Measurements from ENCODE around the gene FGF4.
"Not testable (repeated sequence)": the region's sequence is repeated elsewhere in the genome, so short reads cannot be mapped to it uniquely, and the experiment has no call there.

DNA sequence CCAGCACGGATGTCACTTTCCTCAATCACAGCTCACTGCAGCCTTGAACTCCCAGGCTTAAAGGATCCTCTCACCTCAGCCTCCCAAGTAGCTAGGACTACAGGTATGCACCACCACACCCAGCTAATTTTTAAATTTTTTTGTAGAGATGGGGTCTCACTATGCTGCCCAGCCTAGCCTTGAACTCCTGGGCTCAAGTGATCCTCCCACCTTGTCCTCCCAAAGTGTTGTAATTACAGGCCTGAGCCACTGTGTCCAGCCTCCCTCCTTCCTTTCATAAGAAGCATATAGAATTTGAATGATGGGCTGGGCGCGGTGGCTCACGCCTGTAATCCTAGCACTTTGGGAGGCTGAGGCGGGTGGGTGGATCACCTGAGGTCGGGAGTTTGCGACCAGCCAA is 10.2 kb downstream of the FGF4 start:
- TF ChIP-seq, protein P1, sequence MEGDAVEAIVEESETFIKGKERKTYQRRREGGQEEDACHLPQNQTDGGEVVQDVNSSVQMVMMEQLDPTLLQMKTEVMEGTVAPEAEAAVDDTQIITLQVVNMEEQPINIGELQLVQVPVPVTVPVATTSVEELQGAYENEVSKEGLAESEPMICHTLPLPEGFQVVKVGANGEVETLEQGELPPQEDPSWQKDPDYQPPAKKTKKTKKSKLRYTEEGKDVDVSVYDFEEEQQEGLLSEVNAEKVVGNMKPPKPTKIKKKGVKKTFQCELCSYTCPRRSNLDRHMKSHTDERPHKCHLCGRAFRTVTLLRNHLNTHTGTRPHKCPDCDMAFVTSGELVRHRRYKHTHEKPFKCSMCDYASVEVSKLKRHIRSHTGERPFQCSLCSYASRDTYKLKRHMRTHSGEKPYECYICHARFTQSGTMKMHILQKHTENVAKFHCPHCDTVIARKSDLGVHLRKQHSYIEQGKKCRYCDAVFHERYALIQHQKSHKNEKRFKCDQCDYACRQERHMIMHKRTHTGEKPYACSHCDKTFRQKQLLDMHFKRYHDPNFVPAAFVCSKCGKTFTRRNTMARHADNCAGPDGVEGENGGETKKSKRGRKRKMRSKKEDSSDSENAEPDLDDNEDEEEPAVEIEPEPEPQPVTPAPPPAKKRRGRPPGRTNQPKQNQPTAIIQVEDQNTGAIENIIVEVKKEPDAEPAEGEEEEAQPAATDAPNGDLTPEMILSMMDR (IDR thresholded peaks at IDR 0.05): not testable (repeated sequence)
- TF ChIP-seq EP300 (IDR thresholded peaks at IDR 0.05); POLR2A (IDR thresholded peaks at IDR 0.05; ENCODE audit: low read depth): not testable (repeated sequence)

All from esophagus muscularis mucosa (tissue), 4 donors.